ENCODE results near the gene MBNL2. TPM values are rescaled to one million over a fixed set of nuclear protein-coding genes. Genes with fewer than 3 reads are reported as not detected.

The MBNL2 gene
- total RNA-seq, 1 donor from 2014 or later = 43.7 TPM

GRCh38 chr13:97353927-97354675 lies 132.0 kb downstream of the MBNL2 start:
- Mint-ChIP-seq H3K4me1 (ENCODE audit: unreplicated experiment) (peaks cover 5% of the 10 kb centered on the region), H3K4me3 (no peak overlapping the region), H3K36me3 (peaks cover 64% of the 10 kb centered on the region), H3K9me3 (peaks cover 10% of the 10 kb centered on the region), H3K27me3 (no peaks in the 10 kb centered on the region), H3K27ac (peak overlapping the region; percentile 75)
- DNase-seq (ENCODE audit: extremely low spot score, unreplicated experiment) = no peak
- no peak for TF ChIP-seq CTCF (conservative IDR thresholded peaks at IDR 0.05)

DNA sequence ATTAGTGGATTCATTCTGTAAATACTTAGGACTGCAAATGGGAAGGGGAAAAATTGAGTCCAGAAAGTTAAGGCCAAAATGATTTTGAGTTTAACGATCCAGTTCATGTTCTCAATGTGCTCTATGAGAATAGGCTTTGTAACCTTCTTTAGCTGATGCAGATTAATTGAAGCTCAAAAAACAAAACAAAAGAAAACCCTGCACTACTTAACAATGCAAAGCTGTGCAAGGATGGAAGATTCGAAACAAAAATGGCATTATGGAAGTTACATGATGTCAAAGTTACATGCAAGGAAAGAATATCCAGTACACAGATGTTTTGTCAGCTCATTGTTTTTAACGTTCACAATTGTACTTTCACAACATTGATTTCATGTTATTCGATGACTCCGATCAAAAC lies 132.7 kb downstream of the MBNL2 start:
- Mint-ChIP-seq H3K4me1 (ENCODE audit: unreplicated experiment) (peaks cover 9% of the 10 kb centered on the region), H3K27ac (no peak overlapping the region), H3K36me3 (peaks cover 62% of the 10 kb centered on the region), H3K4me3 (no peak overlapping the region), H3K9me3 (peaks cover 10% of the 10 kb centered on the region), H3K27me3 (no peaks in the 10 kb centered on the region)
- TF ChIP-seq CTCF (conservative IDR thresholded peaks at IDR 0.05) = no peak
- DNase-seq (ENCODE audit: extremely low spot score, unreplicated experiment) = no peak

- no peak overlapping the region for H3K4me3 Mint-ChIP-seq
- no peaks in the 10 kb centered on the region for H3K27me3 Mint-ChIP-seq
- no peak overlapping the region for H3K27ac Mint-ChIP-seq
- peaks cover 9% of the 10 kb centered on the region for H3K4me1 Mint-ChIP-seq (ENCODE audit: unreplicated experiment)
- no peak for DNase-seq (ENCODE audit: extremely low spot score, unreplicated experiment)
- no peak for TF ChIP-seq CTCF (conservative IDR thresholded peaks at IDR 0.05)
- H3K36me3 Mint-ChIP-seq = peaks cover 54% of the 10 kb centered on the region
- no peaks in the 10 kb centered on the region for H3K9me3 Mint-ChIP-seq
Observed at GRCh38 chr13:97356592-97356991, 134.5 kb downstream of the MBNL2 start.

DNA sequence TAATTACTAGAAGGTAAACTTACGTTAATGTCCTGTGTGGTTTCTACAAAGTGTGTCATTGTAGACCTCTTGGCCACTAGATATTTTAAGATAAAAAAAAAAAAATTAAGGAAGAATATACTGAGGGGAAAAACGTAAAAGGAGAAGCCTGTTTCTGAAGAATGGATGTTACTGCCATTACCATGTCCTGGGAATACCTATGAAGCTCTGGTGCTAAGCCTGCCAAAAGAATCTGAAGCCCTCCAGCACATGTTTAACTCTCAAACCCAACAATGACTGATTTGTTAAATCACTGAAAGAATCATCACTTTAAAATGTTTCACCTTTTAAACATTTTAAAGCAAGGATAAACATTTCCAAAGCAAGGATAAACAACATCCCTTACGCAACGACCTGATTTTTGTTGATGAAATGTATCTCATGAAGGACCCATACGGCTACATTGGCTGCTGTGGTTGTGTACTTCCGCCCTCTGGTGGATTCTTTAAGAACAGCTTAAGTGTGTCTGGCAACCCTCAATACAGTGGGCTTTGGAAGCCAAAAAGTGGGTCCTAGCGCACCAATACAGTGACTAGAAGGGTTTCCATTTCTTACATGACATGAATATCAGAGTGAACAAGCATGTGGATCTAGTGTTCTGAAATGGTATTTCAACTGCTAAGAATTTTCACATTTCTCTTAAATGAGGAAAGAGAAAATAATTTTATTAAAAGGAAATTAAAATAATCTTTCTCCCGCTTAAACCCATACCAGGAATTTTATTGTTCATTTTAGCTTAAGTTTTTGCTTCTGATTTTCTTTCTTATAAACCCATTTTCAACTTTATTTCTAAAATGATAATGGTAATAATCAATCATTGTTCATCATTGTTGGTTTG lies 137.3 kb downstream of the MBNL2 start:
- Mint-ChIP-seq H3K27ac (no peak overlapping the region), H3K27me3 (no peaks in the 10 kb centered on the region), H3K36me3 (peaks cover 63% of the 10 kb centered on the region), H3K4me3 (no peak overlapping the region), H3K9me3 (no peaks in the 10 kb centered on the region), H3K4me1 (ENCODE audit: unreplicated experiment) (peaks cover 14% of the 10 kb centered on the region)
- peak; percentile 94 for TF ChIP-seq CTCF (conservative IDR thresholded peaks at IDR 0.05)
- no peak for DNase-seq (ENCODE audit: extremely low spot score, unreplicated experiment)

GRCh38 chr13:97360610-97361009 lies 138.5 kb downstream of the MBNL2 start:
- no peak overlapping the region for H3K4me3 Mint-ChIP-seq
- no peak for TF ChIP-seq CTCF (conservative IDR thresholded peaks at IDR 0.05)
- DNase-seq (ENCODE audit: extremely low spot score, unreplicated experiment) = no peak
- peaks cover 67% of the 10 kb centered on the region for H3K36me3 Mint-ChIP-seq
- no peaks in the 10 kb centered on the region for H3K27me3 Mint-ChIP-seq
- no peaks in the 10 kb centered on the region for H3K9me3 Mint-ChIP-seq
- no peak overlapping the region for H3K27ac Mint-ChIP-seq
- peaks cover 14% of the 10 kb centered on the region for H3K4me1 Mint-ChIP-seq (ENCODE audit: unreplicated experiment)
